ENCODE data around the gene PPIAL4G.
"Not testable (repeated sequence)": the region's sequence is repeated elsewhere in the genome, so short reads cannot be mapped to it uniquely, and the experiment has no call there.

- not testable (repeated sequence) for TF ChIP-seq CTCF (IDR thresholded peaks at IDR 0.05; ENCODE audit: low read depth, low read length, missing input control); YY1 (IDR thresholded peaks at IDR 0.05); SP1 (IDR thresholded peaks at IDR 0.05); TAF1 (conservative IDR thresholded peaks at IDR 0.05); RXRA (IDR thresholded peaks at IDR 0.05); RAD21 (IDR thresholded peaks at IDR 0.05); GABPA (IDR thresholded peaks at IDR 0.05 in 1 of 2, conservative IDR thresholded peaks at IDR 0.05 in 1 of 2); JUND (IDR thresholded peaks at IDR 0.05)
- TF ChIP-seq, protein P1, sequence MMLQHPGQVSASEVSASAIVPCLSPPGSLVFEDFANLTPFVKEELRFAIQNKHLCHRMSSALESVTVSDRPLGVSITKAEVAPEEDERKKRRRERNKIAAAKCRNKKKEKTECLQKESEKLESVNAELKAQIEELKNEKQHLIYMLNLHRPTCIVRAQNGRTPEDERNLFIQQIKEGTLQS (IDR thresholded peaks at IDR 0.05), result not testable (repeated sequence)
- TF ChIP-seq, protein P2, sequence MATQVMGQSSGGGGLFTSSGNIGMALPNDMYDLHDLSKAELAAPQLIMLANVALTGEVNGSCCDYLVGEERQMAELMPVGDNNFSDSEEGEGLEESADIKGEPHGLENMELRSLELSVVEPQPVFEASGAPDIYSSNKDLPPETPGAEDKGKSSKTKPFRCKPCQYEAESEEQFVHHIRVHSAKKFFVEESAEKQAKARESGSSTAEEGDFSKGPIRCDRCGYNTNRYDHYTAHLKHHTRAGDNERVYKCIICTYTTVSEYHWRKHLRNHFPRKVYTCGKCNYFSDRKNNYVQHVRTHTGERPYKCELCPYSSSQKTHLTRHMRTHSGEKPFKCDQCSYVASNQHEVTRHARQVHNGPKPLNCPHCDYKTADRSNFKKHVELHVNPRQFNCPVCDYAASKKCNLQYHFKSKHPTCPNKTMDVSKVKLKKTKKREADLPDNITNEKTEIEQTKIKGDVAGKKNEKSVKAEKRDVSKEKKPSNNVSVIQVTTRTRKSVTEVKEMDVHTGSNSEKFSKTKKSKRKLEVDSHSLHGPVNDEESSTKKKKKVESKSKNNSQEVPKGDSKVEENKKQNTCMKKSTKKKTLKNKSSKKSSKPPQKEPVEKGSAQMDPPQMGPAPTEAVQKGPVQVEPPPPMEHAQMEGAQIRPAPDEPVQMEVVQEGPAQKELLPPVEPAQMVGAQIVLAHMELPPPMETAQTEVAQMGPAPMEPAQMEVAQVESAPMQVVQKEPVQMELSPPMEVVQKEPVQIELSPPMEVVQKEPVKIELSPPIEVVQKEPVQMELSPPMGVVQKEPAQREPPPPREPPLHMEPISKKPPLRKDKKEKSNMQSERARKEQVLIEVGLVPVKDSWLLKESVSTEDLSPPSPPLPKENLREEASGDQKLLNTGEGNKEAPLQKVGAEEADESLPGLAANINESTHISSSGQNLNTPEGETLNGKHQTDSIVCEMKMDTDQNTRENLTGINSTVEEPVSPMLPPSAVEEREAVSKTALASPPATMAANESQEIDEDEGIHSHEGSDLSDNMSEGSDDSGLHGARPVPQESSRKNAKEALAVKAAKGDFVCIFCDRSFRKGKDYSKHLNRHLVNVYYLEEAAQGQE (IDR thresholded peaks at IDR 0.05), result not testable (repeated sequence)
- TF ChIP-seq, protein P3, sequence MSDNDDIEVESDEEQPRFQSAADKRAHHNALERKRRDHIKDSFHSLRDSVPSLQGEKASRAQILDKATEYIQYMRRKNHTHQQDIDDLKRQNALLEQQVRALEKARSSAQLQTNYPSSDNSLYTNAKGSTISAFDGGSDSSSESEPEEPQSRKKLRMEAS (IDR thresholded peaks at IDR 0.05), result not testable (repeated sequence)
- TF ChIP-seq, protein P4, sequence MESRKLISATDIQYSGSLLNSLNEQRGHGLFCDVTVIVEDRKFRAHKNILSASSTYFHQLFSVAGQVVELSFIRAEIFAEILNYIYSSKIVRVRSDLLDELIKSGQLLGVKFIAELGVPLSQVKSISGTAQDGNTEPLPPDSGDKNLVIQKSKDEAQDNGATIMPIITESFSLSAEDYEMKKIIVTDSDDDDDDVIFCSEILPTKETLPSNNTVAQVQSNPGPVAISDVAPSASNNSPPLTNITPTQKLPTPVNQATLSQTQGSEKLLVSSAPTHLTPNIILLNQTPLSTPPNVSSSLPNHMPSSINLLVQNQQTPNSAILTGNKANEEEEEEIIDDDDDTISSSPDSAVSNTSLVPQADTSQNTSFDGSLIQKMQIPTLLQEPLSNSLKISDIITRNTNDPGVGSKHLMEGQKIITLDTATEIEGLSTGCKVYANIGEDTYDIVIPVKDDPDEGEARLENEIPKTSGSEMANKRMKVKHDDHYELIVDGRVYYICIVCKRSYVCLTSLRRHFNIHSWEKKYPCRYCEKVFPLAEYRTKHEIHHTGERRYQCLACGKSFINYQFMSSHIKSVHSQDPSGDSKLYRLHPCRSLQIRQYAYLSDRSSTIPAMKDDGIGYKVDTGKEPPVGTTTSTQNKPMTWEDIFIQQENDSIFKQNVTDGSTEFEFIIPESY (IDR thresholded peaks at IDR 0.05), result not testable (repeated sequence)
These were observed 46.0 kb upstream of the PPIAL4G start for GRCh38 chr1:148529101-148529567.
